Adrenal gland (tissue), 12 donors: ENCODE measurements around the gene SRD5A3. TPM values are rescaled to one million over a fixed set of nuclear protein-coding genes. Genes with fewer than 3 reads are reported as not detected.
"Not testable (repeated sequence)": the region's sequence is repeated elsewhere in the genome, so short reads cannot be mapped to it uniquely, and the experiment has no call there.

ENCODE experiments used
- DNase-seq, 7 donors: peaks; one replicate each; pipeline ENCODE4 v3.0.0-alpha.2; 2019 to 2020
- H3K27ac ChIP-seq, 5 donors: fragments of 200-600 bp; sonication (generic) in 4 of 5; 1 replicate in 3 of 5; 2 replicates in 2 of 5; pipeline versions ENCODE4 v1.5.1 to v1.8.0; 2016 to 2020; ENCODE audit warnings: mild to moderate bottlenecking in 1 of 5
- H3K27me3 ChIP-seq: fragments of 200-600 bp; 2 replicates; pipeline ENCODE4 v1.8.0; 2021
- H3K36me3 ChIP-seq, 2 donors: fragments of 200-600 bp; replicated peaks in 1 of 2; 1 replicate in 1 of 2; 2 replicates in 1 of 2; pipeline versions ENCODE4 v1.5.1 to v1.8.0; 2018 to 2022
- H3K4me1 ChIP-seq, 2 donors: fragments of 200-600 bp; replicated peaks in 1 of 2; 1 replicate in 1 of 2; 2 replicates in 1 of 2; pipeline versions ENCODE4 v1.5.1 to v1.8.0; 2018 to 2021
- H3K4me3 ChIP-seq, 4 donors: fragments of 200-600 bp; sonication (generic) in 3 of 4; one replicate each; pipeline ENCODE4 v1.5.1; 2016 to 2018
- H3K9me3 ChIP-seq, 3 donors: fragments of 200-600 bp; sonication (generic) in 1 of 3; replicated peaks in 1 of 3; 1 replicate in 2 of 3; 2 replicates in 1 of 3; pipeline versions ENCODE4 v1.5.1 to v1.8.0; 2016 to 2021
- POLR2A ChIP-seq, 2 donors: fragments of 450-650 bp; IDR thresholded peaks; one replicate each; pipeline ENCODE4 v1.6.1; 2017; ENCODE audit warnings: antibody characterized with exemption in 2 of 2, mild to moderate bottlenecking in 2 of 2, moderate library complexity in 1 of 2
- WGBS, 4 donors: extraction: QIAGEN DNeasy Blood & Tissue Kit in 2 of 4; methylation state at CpG; one replicate each; pipeline versions ENCODE4 v1.1.5 to v1.1.7; 2013 to 2017; 5-methylcytosine and 5-hydroxymethylcytosine counted together
- intact Hi-C, 2 donors: fragments of 100-400 bp; cut with DNase I; formaldehyde crosslinking; loops; one replicate each; pipeline versions ENCODE4 v1.14.1 to v1.15.0; 2022 to 2023
- polyA plus RNA-seq, 3 donors: library from polyadenylated mRNA; stranded (reverse); fragments of 200-250 nt in 2 of 3; fragments of 350-450 nt in 1 of 3; fragmentation: Illumina TruSeq in 1 of 3; extraction: RNeasy Lipid Tissue Mini Kit (QIAGEN cat#74804) in 1 of 3; gene quantifications; one replicate each; pipeline ENCODE4 v1.2.3, GENCODE V29; 2013 to 2014
- total RNA-seq, 9 donors: library from RNA; depleted of rRNA in 4 of 9; stranded (reverse); fragments of >200 nt in 4 of 9; fragments of 120-200 nt in 1 of 9; fragmentation: NEBNext Ultra II Directional in 1 of 9; extraction: Animal tissue kit (Norgen Biotek cat#: 25700) in 1 of 9; gene quantifications; one replicate each; pipeline versions ENCODE4 v1.1.0 to v1.2.4, GENCODE V29; 2013 to 2023
- TF ChIP-seq, protein P1 (sequence below), 6 experiments: fragments of 450-650 bp in 4 of 6; fragments of 200-600 bp in 2 of 6; sonication (generic) in 1 of 6; IDR thresholded peaks; 1 replicate in 5 of 6; 2 replicates in 1 of 6; pipeline versions ENCODE4 v1.5.1 to v1.8.0; 2016 to 2021; ENCODE audit warnings: antibody characterized with exemption in 6 of 6, mild to moderate bottlenecking in 2 of 6, moderate library complexity in 1 of 6
- donor health status: healthy with polysubstance abuse.
- donor health status: Bipolar disorder and iron deficiency.
- donor health status: DM: yes; HTN: yes; CAD: no.
- donor health status: DM: no; HTN: no; CAD: no.
- donor health status: DM: no; HTN: no; CAD: no.
- donor health status: DM: yes; HTN: yes; CAD: no.

SRD5A3 gene
- total and polyA plus RNA-seq, 12 donors: 6.8 to 28.4 (median 15.7) TPM

DNA sequence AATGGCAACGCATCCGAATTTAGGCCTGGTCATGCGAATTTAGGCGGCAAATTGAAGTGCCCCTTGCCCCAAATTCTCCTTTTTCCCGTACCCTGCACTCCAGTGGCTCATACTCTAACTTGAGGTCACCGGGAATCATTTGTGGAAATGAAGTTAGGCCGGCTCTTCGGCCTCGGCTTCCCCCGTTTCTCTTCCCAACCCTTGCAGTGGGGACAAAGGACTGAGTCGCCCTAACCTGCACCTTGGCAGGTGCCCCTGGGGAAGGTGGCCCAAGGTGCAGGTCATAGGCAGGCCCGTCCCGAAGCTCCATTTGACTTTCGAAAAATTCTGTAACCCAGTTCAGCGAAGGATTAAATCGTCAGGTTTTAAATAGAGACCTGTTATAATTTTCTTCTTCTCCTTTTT is 811 bp downstream of the SRD5A3 start:
- Histone ChIP-seq H3K27me3 (no peaks in the 10 kb centered on the region), H3K27ac (peak overlapping the region; percentile 87 to 98 (median 97)), H3K9me3 (no peaks in the 10 kb centered on the region), H3K36me3 (no peaks in the 10 kb centered on the region), H3K4me1 (peaks cover 10 to 24% of the 10 kb centered on the region in 2 donors), H3K4me3 (peak overlapping the region in 2 of 4 donors; percentile 73 to 86)
- intact Hi-C loops: loop anchor here (5.0 to 10.0 kb wide), 4 partner anchors 50 to 200 kb away; partner anchors contain the start of genes CLOCK (in 2 of the 2) and TMEM165 (in 1 of the 2)
- no peak for TF ChIP-seq POLR2A (IDR thresholded peaks at IDR 0.05)
- TF ChIP-seq, protein P1, sequence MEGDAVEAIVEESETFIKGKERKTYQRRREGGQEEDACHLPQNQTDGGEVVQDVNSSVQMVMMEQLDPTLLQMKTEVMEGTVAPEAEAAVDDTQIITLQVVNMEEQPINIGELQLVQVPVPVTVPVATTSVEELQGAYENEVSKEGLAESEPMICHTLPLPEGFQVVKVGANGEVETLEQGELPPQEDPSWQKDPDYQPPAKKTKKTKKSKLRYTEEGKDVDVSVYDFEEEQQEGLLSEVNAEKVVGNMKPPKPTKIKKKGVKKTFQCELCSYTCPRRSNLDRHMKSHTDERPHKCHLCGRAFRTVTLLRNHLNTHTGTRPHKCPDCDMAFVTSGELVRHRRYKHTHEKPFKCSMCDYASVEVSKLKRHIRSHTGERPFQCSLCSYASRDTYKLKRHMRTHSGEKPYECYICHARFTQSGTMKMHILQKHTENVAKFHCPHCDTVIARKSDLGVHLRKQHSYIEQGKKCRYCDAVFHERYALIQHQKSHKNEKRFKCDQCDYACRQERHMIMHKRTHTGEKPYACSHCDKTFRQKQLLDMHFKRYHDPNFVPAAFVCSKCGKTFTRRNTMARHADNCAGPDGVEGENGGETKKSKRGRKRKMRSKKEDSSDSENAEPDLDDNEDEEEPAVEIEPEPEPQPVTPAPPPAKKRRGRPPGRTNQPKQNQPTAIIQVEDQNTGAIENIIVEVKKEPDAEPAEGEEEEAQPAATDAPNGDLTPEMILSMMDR (IDR thresholded peaks at IDR 0.05): no peak
- 36 to 45% (median 36%) methylated on average over 10 to 16 of the region's 16 CpGs for WGBS, 4 donors
- DNase-seq: peak in 1 of 7 donors; percentile 34

DNA sequence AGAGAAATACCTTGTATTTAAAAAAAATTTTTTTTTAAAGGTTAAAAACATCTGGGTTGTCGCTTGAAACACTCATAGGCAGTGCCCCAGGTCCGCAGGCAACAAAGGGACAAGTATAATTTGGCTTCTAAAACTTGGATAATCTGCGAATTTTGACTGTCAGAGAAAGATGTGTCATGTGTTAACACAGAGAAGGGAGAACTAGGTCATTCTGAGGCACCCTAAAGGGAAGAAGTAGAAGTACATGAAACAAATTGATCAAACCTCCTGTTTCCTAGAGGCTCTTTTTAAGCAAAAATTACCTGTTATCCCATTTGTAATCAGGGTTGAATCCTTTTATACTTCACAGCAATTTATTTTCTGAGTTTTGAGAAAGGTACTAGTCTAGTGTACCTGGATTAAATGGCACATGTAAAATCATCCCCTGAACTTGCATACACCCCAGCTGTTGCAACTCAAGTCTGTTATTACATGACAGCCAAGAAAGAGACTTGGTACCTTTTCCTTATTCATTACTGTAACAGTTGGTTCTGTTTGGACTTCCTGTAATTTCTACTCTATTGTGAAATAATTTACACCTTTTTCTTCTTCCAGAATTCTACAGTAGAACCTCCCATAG is 1.7 kb downstream of the SRD5A3 start:
- Histone ChIP-seq H3K4me1 (peaks cover 10 to 24% of the 10 kb centered on the region in 2 donors), H3K27me3 (no peaks in the 10 kb centered on the region), H3K27ac (peak overlapping the region in 2 of 5 donors; percentile 97 to 98), H3K4me3 (no peak overlapping the region), H3K36me3 (no peaks in the 10 kb centered on the region), H3K9me3 (no peaks in the 10 kb centered on the region)
- intact Hi-C loops: loop anchor here (5.0 to 10.0 kb wide), 4 partner anchors 50 to 200 kb away; partner anchors contain the start of genes CLOCK (in 2 of the 2) and TMEM165 (in 1 of the 2)
- no peak for DNase-seq
- TF ChIP-seq, protein P1 (IDR thresholded peaks at IDR 0.05): peak in 1 of 6 experiments; percentile 7
- no peak for TF ChIP-seq POLR2A (IDR thresholded peaks at IDR 0.05)
- 74 to 89% (median 80%) methylated on average over 3 of the region's 3 CpGs for WGBS, 4 donors

DNA sequence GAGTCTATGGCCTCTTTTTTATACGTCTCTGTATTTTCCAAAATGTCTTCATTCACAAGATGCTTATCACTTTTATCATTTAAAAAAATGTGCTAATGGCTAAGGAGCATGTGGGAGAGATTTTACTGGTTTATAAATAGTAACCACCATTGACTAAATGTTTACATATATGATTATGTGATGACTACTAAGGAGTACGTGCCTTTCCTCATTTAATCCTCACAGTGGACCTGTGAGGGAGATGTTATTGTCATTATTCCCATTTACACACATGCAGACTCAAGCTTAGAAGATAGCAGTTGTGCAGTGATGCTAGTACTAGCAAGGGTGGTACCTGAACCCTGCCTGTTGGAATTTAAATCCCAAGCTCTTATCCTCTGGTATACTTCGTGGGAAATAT is 2.4 kb downstream of the SRD5A3 start:
- WGBS, 4 donors: 82 to 86% (median 83%) methylated on average over 3 of the region's 3 CpGs
- Histone ChIP-seq H3K9me3 (no peaks in the 10 kb centered on the region), H3K36me3 (no peaks in the 10 kb centered on the region), H3K27ac (no peak overlapping the region), H3K4me1 (peaks cover 10 to 24% of the 10 kb centered on the region in 2 donors), H3K4me3 (no peak overlapping the region), H3K27me3 (no peaks in the 10 kb centered on the region)
- TF ChIP-seq POLR2A (IDR thresholded peaks at IDR 0.05): no peak
- TF ChIP-seq, protein P1 (IDR thresholded peaks at IDR 0.05): no peak
- intact Hi-C loops: loop anchor here (5.0 to 10.0 kb wide), 4 partner anchors 49 to 199 kb away; partner anchors contain the start of genes CLOCK (in 2 of the 2) and TMEM165 (in 1 of the 2)
- DNase-seq: no peak

DNA sequence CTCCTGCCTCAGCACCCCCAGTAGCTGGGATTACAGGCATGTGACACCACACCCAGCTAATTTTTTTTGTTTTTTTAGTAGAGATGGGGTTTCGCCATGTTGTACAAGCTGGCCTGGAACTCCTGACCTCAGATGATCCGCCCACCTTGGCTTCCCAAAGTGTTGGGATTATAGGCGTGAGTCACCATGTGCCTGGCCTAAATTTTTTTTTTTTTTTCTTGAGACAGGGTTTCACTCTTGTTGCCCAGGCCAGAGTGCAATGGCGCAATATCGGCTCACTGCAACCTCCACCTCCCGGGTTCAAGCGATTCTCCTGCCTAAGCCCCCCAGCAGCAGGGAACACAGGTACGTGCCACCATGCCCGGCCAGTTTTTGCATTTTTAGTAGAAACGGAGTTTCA is 4.8 kb downstream of the SRD5A3 start:
- H3K27ac ChIP-seq, H3K9me3 ChIP-seq, H3K36me3 ChIP-seq, H3K4me3 ChIP-seq, intact Hi-C loops, H3K27me3 ChIP-seq: not testable (repeated sequence)
- peaks cover 10 to 18% of the 10 kb centered on the region in 2 donors for H3K4me1 ChIP-seq
- WGBS, 4 donors: 90 to 95% (median 91%) methylated on average over 10 of the region's 10 CpGs
- DNase-seq: peak in 1 of 7 donors; percentile 30

DNA sequence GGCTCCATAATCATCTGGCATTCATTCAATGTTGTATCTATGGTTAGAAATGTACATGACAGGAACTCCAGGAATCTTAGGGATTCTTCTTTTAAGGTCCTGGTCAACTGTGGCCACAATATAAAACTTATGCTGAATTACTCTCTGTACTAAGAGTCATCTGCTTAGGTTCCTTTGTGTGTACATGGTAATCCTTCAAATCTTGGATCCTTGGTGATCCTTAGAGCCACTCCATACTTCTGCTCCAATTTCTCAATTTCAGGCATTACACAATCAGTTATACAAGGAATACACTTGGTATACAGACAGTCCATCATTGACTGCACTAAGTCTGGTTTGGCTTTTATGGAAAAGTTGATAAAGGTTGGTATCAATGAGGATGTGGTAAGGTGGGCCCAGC is 5.8 kb downstream of the SRD5A3 start:
- no peaks in the 10 kb centered on the region for H3K9me3 ChIP-seq
- no peak for TF ChIP-seq POLR2A (IDR thresholded peaks at IDR 0.05)
- TF ChIP-seq, protein P1 (IDR thresholded peaks at IDR 0.05): no peak
- peaks cover 7 to 15% of the 10 kb centered on the region in 2 donors for H3K4me1 ChIP-seq
- H3K27ac ChIP-seq: no peak overlapping the region
- H3K36me3 ChIP-seq: no peaks in the 10 kb centered on the region
- no peaks in the 10 kb centered on the region for H3K27me3 ChIP-seq
- no peak for DNase-seq
- intact Hi-C loops: no loop called here
- H3K4me3 ChIP-seq: no peak overlapping the region
